Astrocyte (in vitro differentiated cells and primary cell): ENCODE measurements around the gene ZNF804B. TPM values are rescaled to one million over a fixed set of nuclear protein-coding genes. Genes with fewer than 3 reads are reported as not detected.

Experiments
- DNase-seq: peaks from one replicate; pipeline ENCODE4 v3.0.0-alpha.2; 2010; ENCODE audit warnings: low read depth
- FAIRE-seq: peaks from 2 replicates; lab custom pipeline; 2011; peaks lifted over from hg19 to GRCh38; lab: Jason Lieb, UNC
- H2AFZ ChIP-seq: 2 replicates; pipeline ENCODE4 v1.6.0; 2012; ENCODE audit warnings: low read depth, low read length, inconsistent platforms
- H3K27ac ChIP-seq: 2 replicates; pipeline ENCODE4 v1.5.1; 2011; ENCODE audit warnings: low read depth, low read length, inconsistent platforms
- H3K27me3 ChIP-seq: 2 replicates; pipeline ENCODE4 v1.6.0; 2011; ENCODE audit warnings: low read length, inconsistent platforms; ENCODE audit not compliant: insufficient read depth
- H3K36me3 ChIP-seq: 2 replicates; pipeline ENCODE4 v1.5.1; 2011; ENCODE audit warnings: low read length, inconsistent platforms; ENCODE audit not compliant: insufficient read depth
- H3K4me1 ChIP-seq: 2 replicates; pipeline ENCODE4 v1.5.1; 2011; ENCODE audit warnings: low read length, inconsistent platforms; ENCODE audit not compliant: insufficient read depth
- H3K4me2 ChIP-seq: 2 replicates; pipeline ENCODE4 v1.6.0; 2012; ENCODE audit warnings: low read length, inconsistent platforms
- H3K4me3 ChIP-seq: 2 replicates; pipeline ENCODE4 v1.5.1; 2011; ENCODE audit warnings: low read depth, mild to moderate bottlenecking, low read length, inconsistent platforms; ENCODE audit not compliant: insufficient read depth
- H3K79me2 ChIP-seq: 2 replicates; pipeline ENCODE4 v1.6.0; 2012; ENCODE audit warnings: mild to moderate bottlenecking, low read length, inconsistent platforms; ENCODE audit not compliant: insufficient read depth
- H3K9ac ChIP-seq: 2 replicates; pipeline ENCODE4 v1.6.0; 2012; ENCODE audit warnings: mild to moderate bottlenecking, low read length, inconsistent platforms
- H3K9me3 ChIP-seq: 2 replicates; pipeline ENCODE4 v1.5.1; 2012; ENCODE audit warnings: low read depth, mild to moderate bottlenecking, low read length, inconsistent platforms; ENCODE audit not compliant: insufficient read depth
- H4K20me1 ChIP-seq: 2 replicates; pipeline ENCODE4 v1.6.0; 2012; ENCODE audit warnings: low read length, inconsistent platforms; ENCODE audit not compliant: insufficient read depth
- H3K27ac Mint-ChIP-seq: one replicate; pipeline ENCODE4 v1.8.0; 2021; ENCODE audit warnings: mild to moderate bottlenecking, mixed read lengths; ENCODE audit not compliant: unreplicated experiment
- H3K27me3 Mint-ChIP-seq: one replicate; pipeline ENCODE4 v1.8.0; 2021; ENCODE audit warnings: low read depth, mixed read lengths; ENCODE audit not compliant: unreplicated experiment
- H3K36me3 Mint-ChIP-seq: one replicate; pipeline ENCODE4 v1.8.0; 2021; ENCODE audit warnings: low read depth, mixed read lengths; ENCODE audit not compliant: unreplicated experiment
- H3K4me1 Mint-ChIP-seq: one replicate; pipeline ENCODE4 v1.8.0; 2021; ENCODE audit warnings: low read depth, mixed read lengths; ENCODE audit not compliant: unreplicated experiment
- H3K4me3 Mint-ChIP-seq: one replicate; pipeline ENCODE4 v1.8.0; 2021; ENCODE audit warnings: mild to moderate bottlenecking, moderate library complexity, mixed read lengths; ENCODE audit not compliant: unreplicated experiment
- H3K9me3 Mint-ChIP-seq: one replicate; pipeline ENCODE4 v1.8.0; 2021; ENCODE audit warnings: mild to moderate bottlenecking, mixed read lengths; ENCODE audit not compliant: unreplicated experiment
- EZH2 ChIP-seq: IDR thresholded peaks from 2 replicates; pipeline ENCODE4 v1.6.1; 2012; ENCODE audit warnings: mild to moderate bottlenecking, low read length, inconsistent platforms; ENCODE audit not compliant: insufficient read depth
- total RNA-seq: library from RNA; stranded (reverse); gene quantifications from 2 replicates; pipeline ENCODE4 v1.2.1, GENCODE V29; 2021
- TF ChIP-seq, protein P1 (sequence below): IDR thresholded peaks from 2 replicates; pipeline ENCODE4 v1.5.1; 2011; ENCODE audit warnings: low read depth, mild to moderate bottlenecking, inconsistent platforms, low read length, moderate library complexity; ENCODE audit not compliant: insufficient read depth

ZNF804B gene
- total RNA-seq, 1 donor from 2014 or later = not detected

DNA sequence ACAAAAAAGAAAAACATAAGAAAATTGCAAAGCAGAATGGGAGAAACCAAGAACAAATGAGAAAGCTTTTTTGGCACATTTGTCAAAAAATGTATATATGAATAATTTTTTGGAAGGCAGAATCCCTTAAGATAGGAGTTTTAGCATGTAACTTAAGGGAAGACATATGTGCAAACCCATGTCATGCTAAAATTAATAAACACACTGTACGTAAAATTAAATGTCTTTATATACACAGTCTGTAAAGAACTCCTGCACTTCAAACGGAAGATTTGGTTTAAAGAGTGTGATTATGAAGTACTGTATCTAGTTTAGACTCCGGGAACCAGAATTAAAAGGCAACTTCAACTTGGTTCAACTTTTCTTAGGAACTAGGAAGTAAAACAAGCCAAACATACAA is 405.9 kb downstream of the ZNF804B start:
- Histone ChIP-seq H3K79me2 (no peaks in the 10 kb centered on the region), H3K4me3 (no peak overlapping the region), H4K20me1 (no peaks in the 10 kb centered on the region), H3K27ac (no peak overlapping the region), H3K4me2 (no peak overlapping the region), H2AFZ (no peak overlapping the region), H3K9ac (no peak overlapping the region), H3K27me3 (no peaks in the 10 kb centered on the region), H3K36me3 (no peaks in the 10 kb centered on the region), H3K4me1 (no peaks in the 10 kb centered on the region), H3K9me3 (no peaks in the 10 kb centered on the region)
- Mint-ChIP-seq H3K36me3 (no peaks in the 10 kb centered on the region), H3K27me3 (no peaks in the 10 kb centered on the region), H3K9me3 (no peaks in the 10 kb centered on the region), H3K4me1 (peaks cover 3% of the 10 kb centered on the region), H3K27ac (no peak overlapping the region), H3K4me3 (no peak overlapping the region)
- TF ChIP-seq, protein P1, sequence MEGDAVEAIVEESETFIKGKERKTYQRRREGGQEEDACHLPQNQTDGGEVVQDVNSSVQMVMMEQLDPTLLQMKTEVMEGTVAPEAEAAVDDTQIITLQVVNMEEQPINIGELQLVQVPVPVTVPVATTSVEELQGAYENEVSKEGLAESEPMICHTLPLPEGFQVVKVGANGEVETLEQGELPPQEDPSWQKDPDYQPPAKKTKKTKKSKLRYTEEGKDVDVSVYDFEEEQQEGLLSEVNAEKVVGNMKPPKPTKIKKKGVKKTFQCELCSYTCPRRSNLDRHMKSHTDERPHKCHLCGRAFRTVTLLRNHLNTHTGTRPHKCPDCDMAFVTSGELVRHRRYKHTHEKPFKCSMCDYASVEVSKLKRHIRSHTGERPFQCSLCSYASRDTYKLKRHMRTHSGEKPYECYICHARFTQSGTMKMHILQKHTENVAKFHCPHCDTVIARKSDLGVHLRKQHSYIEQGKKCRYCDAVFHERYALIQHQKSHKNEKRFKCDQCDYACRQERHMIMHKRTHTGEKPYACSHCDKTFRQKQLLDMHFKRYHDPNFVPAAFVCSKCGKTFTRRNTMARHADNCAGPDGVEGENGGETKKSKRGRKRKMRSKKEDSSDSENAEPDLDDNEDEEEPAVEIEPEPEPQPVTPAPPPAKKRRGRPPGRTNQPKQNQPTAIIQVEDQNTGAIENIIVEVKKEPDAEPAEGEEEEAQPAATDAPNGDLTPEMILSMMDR = no peak
- TF ChIP-seq EZH2 = no peak
- DNase-seq (no peak), FAIRE-seq (no peak)

DNA sequence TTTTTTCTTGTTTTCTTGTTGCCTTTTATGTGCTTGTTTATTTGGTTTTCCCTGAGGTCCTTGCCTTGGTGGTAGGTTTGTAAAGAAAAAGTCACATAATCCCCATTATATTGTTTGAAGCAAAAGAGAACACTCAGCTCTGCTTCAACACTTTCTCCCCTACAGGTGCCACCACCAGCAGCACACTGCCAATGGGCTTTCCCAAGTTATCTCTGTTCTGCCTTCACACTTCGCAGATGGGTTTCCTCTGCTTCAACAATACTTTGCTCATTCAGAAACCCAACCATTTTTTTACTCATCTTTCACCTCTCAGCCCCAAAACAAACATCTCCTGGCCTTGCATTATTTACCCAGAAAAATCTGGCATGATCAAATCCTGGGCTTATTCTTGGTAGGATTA is 411.1 kb downstream of the ZNF804B start:
- no peak for TF ChIP-seq EZH2
- TF ChIP-seq, protein P1 = no peak
- H3K9me3 Mint-ChIP-seq = no peaks in the 10 kb centered on the region
- no peaks in the 10 kb centered on the region for H3K36me3 ChIP-seq
- H3K27ac Mint-ChIP-seq = no peak overlapping the region
- H3K79me2 ChIP-seq = no peaks in the 10 kb centered on the region
- H3K4me2 ChIP-seq = no peak overlapping the region
- no peak overlapping the region for H3K4me3 ChIP-seq
- H3K27me3 Mint-ChIP-seq = no peaks in the 10 kb centered on the region
- no peak overlapping the region for H2AFZ ChIP-seq
- H3K4me1 Mint-ChIP-seq = no peaks in the 10 kb centered on the region
- H3K27ac ChIP-seq = no peak overlapping the region
- H3K9me3 ChIP-seq = no peaks in the 10 kb centered on the region
- no peak overlapping the region for H3K4me3 Mint-ChIP-seq
- H3K4me1 ChIP-seq = no peaks in the 10 kb centered on the region
- no peaks in the 10 kb centered on the region for H3K36me3 Mint-ChIP-seq
- H4K20me1 ChIP-seq = no peaks in the 10 kb centered on the region
- H3K9ac ChIP-seq = no peak overlapping the region
- H3K27me3 ChIP-seq = no peaks in the 10 kb centered on the region
- DNase-seq (no peak), FAIRE-seq (no peak)

DNA sequence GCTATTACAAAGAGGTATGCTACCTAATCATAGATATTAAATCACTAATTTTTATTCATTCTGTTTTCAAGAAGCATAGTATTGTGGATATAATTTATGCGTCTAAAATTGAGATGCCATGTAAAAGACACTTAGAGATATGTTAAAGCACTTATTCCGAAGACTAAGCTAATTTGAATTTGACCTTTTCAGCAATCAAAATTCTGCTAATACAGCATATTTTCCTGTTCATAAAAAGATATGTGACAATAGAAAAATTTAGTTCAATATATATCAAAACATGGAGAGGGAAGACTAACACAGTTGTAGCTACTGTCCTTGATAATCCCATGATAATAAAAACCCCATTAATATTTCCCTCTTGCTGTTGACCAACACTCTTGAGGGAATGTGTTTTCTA is 422.6 kb downstream of the ZNF804B start:
- Histone ChIP-seq H3K27me3 (no peaks in the 10 kb centered on the region), H3K79me2 (no peaks in the 10 kb centered on the region), H4K20me1 (no peaks in the 10 kb centered on the region), H3K4me2 (no peak overlapping the region), H3K4me1 (no peaks in the 10 kb centered on the region), H3K36me3 (no peaks in the 10 kb centered on the region), H3K9me3 (peaks cover 7% of the 10 kb centered on the region), H3K9ac (no peak overlapping the region), H2AFZ (no peak overlapping the region), H3K4me3 (no peak overlapping the region), H3K27ac (no peak overlapping the region)
- Mint-ChIP-seq H3K9me3 (no peaks in the 10 kb centered on the region), H3K27me3 (no peaks in the 10 kb centered on the region), H3K27ac (no peak overlapping the region), H3K4me1 (peaks cover 6% of the 10 kb centered on the region), H3K4me3 (no peak overlapping the region), H3K36me3 (no peaks in the 10 kb centered on the region)
- DNase-seq (no peak), FAIRE-seq (no peak)
- TF ChIP-seq, protein P1 = no peak
- TF ChIP-seq EZH2 = no peak
